Uterus (tissue), 2 donors: ENCODE results near the gene ABCG1.

ENCODE experiments used
- POLR2A ChIP-seq, 2 donors: fragments of 450-650 bp; IDR thresholded peaks; one replicate each; pipeline ENCODE4 v1.6.1; 2016; ENCODE audit warnings: antibody characterized with exemption in 2 of 2, mild to moderate bottlenecking in 1 of 2, moderate library complexity in 1 of 2
- TF ChIP-seq, protein P1 (sequence below), 4 experiments: fragments of 200-600 bp in 2 of 4; fragments of 450-650 bp in 2 of 4; sonication (generic) in 2 of 4; IDR thresholded peaks; one replicate each; pipeline ENCODE4 v1.5.1; 2016 to 2019; ENCODE audit warnings: antibody characterized with exemption in 4 of 4, mild to moderate bottlenecking in 2 of 4, moderate library complexity in 1 of 4

DNA sequence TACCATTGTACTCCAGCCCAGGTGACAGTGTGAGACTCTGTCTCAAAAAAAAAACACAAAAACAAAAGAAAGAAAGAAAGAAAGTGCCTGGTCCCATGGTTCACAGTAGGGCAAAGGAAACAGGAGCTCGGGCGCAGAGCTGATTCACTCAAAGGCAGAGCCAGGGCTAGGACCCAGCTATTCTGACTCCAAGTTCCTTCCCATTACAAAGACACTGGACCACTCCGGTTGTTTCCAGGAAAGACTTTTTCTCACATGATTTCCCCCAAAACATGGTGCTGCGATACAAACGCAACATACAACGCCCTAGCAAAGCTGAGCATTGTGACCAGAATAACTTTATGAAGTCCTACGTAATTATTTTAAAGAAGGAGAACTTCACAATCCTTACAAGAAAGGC lies 10.7 kb downstream of the ABCG1 start:
- TF ChIP-seq POLR2A (IDR thresholded peaks at IDR 0.05), result no peak
- TF ChIP-seq, protein P1, sequence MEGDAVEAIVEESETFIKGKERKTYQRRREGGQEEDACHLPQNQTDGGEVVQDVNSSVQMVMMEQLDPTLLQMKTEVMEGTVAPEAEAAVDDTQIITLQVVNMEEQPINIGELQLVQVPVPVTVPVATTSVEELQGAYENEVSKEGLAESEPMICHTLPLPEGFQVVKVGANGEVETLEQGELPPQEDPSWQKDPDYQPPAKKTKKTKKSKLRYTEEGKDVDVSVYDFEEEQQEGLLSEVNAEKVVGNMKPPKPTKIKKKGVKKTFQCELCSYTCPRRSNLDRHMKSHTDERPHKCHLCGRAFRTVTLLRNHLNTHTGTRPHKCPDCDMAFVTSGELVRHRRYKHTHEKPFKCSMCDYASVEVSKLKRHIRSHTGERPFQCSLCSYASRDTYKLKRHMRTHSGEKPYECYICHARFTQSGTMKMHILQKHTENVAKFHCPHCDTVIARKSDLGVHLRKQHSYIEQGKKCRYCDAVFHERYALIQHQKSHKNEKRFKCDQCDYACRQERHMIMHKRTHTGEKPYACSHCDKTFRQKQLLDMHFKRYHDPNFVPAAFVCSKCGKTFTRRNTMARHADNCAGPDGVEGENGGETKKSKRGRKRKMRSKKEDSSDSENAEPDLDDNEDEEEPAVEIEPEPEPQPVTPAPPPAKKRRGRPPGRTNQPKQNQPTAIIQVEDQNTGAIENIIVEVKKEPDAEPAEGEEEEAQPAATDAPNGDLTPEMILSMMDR (IDR thresholded peaks at IDR 0.05), result no peak
